ENCODE measurements around the gene MAL. TPM values are rescaled to one million over a fixed set of nuclear protein-coding genes. Genes with fewer than 3 reads are reported as not detected.
A peak's percentile ranks its signal among the peaks of the same experiment; 100 is the strongest.

Gene MAL
- total RNA-seq, 1 donor from 2014 or later, result 21.2 TPM

DNA sequence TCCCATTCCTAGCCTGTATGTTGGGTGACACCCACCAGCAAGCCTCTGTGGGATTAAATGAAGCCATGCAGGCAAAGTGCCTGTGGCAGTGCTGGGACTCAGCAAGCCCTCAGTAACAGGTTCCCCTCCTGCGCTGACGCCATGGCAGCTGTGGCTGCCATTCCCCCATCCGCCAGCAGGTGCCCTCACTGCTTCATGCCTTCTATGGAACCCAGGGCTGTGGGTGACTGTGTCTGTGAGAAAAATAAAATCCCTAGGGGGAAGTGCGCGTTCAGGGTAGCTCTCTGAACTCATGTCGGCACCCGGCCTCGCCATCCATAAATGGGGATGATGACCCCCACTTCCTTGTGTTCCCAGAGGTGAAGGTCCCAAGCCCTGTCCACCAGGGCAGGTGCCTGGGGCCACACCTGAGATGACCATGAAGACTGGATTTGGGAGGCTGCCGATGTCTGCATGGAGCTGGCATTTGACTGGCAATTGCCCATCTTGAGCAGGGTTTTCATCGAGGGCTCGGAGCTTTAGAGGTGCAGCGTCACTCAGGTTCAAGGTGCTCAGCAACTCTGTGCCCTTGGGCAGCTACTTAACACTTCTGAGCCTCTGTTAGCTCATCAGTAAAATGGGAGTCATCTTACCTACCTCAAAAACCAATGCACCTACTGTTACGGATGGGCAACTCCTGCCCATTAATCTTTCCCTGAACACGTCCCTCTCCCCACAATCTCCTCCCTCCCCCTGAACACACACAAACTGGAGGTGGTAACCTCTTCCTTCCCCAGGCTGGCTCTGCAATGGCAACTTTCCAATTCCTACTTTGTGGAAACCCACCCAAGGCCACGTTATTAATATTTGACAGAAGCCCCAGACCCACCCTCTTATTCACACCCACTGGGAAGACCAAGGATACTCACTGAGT is 2.9 kb upstream of the MAL start:
- TF ChIP-seq, protein P1, sequence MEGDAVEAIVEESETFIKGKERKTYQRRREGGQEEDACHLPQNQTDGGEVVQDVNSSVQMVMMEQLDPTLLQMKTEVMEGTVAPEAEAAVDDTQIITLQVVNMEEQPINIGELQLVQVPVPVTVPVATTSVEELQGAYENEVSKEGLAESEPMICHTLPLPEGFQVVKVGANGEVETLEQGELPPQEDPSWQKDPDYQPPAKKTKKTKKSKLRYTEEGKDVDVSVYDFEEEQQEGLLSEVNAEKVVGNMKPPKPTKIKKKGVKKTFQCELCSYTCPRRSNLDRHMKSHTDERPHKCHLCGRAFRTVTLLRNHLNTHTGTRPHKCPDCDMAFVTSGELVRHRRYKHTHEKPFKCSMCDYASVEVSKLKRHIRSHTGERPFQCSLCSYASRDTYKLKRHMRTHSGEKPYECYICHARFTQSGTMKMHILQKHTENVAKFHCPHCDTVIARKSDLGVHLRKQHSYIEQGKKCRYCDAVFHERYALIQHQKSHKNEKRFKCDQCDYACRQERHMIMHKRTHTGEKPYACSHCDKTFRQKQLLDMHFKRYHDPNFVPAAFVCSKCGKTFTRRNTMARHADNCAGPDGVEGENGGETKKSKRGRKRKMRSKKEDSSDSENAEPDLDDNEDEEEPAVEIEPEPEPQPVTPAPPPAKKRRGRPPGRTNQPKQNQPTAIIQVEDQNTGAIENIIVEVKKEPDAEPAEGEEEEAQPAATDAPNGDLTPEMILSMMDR (IDR thresholded peaks at IDR 0.05), result peak; percentile 91
- DNase-seq, result peak; percentile 87
- peak; percentile 85 for ATAC-seq
- Histone ChIP-seq H3K9me3 (no peaks in the 10 kb centered on the region), H3K4me3 (no peak overlapping the region), H3K27me3 (peaks cover 35% of the 10 kb centered on the region), H3K27ac (no peak overlapping the region), H3K4me1 (peaks cover 4% of the 10 kb centered on the region), H3K36me3 (no peaks in the 10 kb centered on the region)
- intact Hi-C loops (cut with DNase I), result no loop called here

GRCh38 chr2:95023222-95023597 is 2.3 kb upstream of the MAL start:
- Histone ChIP-seq H3K36me3 (no peaks in the 10 kb centered on the region), H3K4me1 (peaks cover 4% of the 10 kb centered on the region), H3K27ac (no peak overlapping the region), H3K9me3 (no peaks in the 10 kb centered on the region), H3K4me3 (no peak overlapping the region), H3K27me3 (peaks cover 37% of the 10 kb centered on the region)
- DNase-seq (no peak), ATAC-seq (no peak)
- intact Hi-C loops (cut with DNase I), result no loop called here
- TF ChIP-seq, protein P1 (IDR thresholded peaks at IDR 0.05), result peak; percentile 19

DNA sequence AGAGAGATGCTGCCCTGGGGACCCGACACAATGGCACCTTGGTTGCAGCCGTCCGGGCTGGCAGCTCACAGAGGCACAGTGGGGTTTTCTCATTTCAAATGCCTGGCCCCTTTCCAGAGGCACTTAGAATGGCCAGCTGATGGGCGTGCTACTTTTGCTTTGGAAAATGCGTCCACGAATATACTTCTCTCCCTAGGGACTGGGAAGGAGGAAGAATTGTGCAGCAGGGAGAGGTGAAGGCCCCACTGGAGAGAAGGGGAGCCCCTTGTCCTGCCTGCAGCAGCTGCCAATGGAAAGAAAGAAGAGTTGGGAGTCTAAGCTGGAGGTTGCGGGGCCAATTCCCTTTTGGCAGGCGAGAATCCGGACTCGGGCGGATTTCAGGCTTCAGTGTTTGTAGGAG is 1.1 kb upstream of the MAL start:
- TF ChIP-seq, protein P1 (IDR thresholded peaks at IDR 0.05), result no peak
- Histone ChIP-seq H3K36me3 (no peaks in the 10 kb centered on the region), H3K9me3 (no peaks in the 10 kb centered on the region), H3K4me3 (peak overlapping the region; percentile 48), H3K4me1 (peaks cover 4% of the 10 kb centered on the region), H3K27me3 (peaks cover 37% of the 10 kb centered on the region), H3K27ac (peak overlapping the region; percentile 68)
- DNase-seq (no peak), ATAC-seq (no peak)
- intact Hi-C loops (cut with DNase I), result no loop called here

DNA sequence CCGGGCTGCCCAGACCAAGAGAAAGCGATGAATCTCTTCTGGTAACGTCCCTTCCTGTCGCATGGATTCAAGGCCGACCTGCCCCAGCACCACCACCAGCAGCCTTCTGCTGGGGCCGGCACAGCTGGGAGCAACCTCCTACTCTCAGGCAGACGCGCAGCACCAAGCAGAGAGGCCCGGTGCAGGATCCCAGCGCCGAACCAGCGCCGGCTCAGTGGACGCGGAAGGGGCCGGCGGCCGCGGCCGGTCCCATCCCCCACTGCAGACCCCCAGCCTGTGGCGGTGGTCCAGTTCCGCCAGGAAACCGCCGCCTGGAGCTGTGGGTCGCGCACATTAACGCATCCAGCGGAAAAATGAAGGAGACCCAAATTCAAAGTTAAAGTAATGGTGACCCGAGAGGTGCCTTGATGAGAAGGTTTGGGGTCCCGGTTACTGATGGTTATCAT is 525 bp upstream of the MAL start:
- Histone ChIP-seq H3K27ac (peak overlapping the region; percentile 68), H3K9me3 (no peaks in the 10 kb centered on the region), H3K4me1 (peaks cover 4% of the 10 kb centered on the region), H3K36me3 (no peaks in the 10 kb centered on the region), H3K27me3 (peaks cover 37% of the 10 kb centered on the region), H3K4me3 (peak overlapping the region; percentile 48)
- TF ChIP-seq, protein P1 (IDR thresholded peaks at IDR 0.05), result no peak
- no peak for DNase-seq
- intact Hi-C loops (cut with DNase I), result no loop called here
- no peak for ATAC-seq

DNA sequence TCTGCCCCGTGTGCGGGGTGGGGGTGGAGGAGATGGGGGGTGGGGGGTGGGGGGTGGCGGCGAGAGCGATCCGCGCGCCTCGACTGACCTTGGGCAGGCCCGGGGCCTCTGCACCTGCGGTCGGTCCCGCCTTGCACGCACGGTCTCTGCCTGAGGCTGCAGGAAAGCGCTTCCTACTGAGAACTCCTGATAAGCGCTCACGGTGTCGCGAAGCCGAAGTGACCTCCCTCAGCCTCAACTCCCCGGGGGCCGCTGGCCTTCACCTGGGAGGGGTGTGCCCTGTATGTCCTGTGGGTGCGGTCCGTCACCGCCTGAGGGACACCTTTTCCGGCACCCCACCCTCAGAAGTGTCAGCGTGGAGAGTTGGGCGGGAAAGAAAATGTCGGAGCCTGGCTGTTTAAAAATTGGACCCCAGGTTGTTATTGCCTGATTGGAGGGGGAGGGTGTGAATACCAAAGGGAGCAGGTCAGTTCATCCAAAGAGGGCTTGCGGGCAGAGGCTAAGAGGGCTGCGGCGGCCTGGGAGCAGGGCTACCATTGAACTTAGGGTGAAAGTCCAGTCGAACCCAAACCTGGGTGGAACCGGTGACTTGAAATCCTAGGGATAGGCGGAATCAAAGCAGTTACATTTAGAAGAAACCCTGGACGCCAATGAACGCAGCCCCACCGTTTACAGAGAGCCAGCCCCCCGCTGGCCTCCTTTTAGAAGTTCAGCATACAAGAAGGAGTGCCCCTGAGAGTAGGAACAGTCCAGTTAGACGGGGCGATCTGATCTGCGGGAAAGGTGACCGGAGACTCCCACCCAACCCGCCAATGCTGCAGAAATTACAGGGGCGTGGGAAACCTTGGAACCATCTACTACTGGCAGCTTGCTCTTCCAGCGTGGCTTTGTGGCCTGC is 1.2 kb downstream of the MAL start:
- peak overlapping the region; percentile 48 for H3K4me3 ChIP-seq
- peaks cover 37% of the 10 kb centered on the region for H3K27me3 ChIP-seq
- DNase-seq (no peak), ATAC-seq (no peak)
- no peaks in the 10 kb centered on the region for H3K9me3 ChIP-seq
- no peaks in the 10 kb centered on the region for H3K36me3 ChIP-seq
- TF ChIP-seq, protein P1 (IDR thresholded peaks at IDR 0.05), result no peak
- peaks cover 4% of the 10 kb centered on the region for H3K4me1 ChIP-seq
- H3K27ac ChIP-seq, result peak overlapping the region; percentile 68
- intact Hi-C loops (cut with DNase I), result no loop called here
